IPS-20b (cell line): ENCODE results near the gene AKR1B1.

Experiments used
- H3K27ac ChIP-seq: one replicate; pipeline ENCODE4 v1.5.1; 2013; ENCODE audit warnings: low read length
- H3K27me3 ChIP-seq: 2 replicates; pipeline ENCODE4 v1.6.1; 2013; ENCODE audit warnings: mild to moderate bottlenecking, low read length, inconsistent platforms; ENCODE audit not compliant: insufficient read depth
- H3K36me3 ChIP-seq: 2 replicates; pipeline ENCODE4 v1.6.1; 2013; ENCODE audit warnings: low read depth, mild to moderate bottlenecking, inconsistent platforms, low read length, moderate library complexity; ENCODE audit not compliant: insufficient read depth
- H3K4me1 ChIP-seq: 2 replicates; pipeline ENCODE4 v1.6.1; 2013; ENCODE audit warnings: mild to moderate bottlenecking, control low read depth, inconsistent platforms, low read length, moderate library complexity; ENCODE audit not compliant: insufficient read depth
- H3K4me3 ChIP-seq: 2 replicates; pipeline ENCODE4 v1.5.1; 2013; ENCODE audit warnings: mild to moderate bottlenecking, low read length, inconsistent platforms
- H3K9ac ChIP-seq: 2 replicates; pipeline ENCODE4 v1.6.1; 2013; ENCODE audit warnings: low read depth, mild to moderate bottlenecking, inconsistent platforms, low read length, moderate library complexity
- H3K9me3 ChIP-seq: 2 replicates; pipeline ENCODE4 v1.6.1; 2013; ENCODE audit warnings: mild to moderate bottlenecking, low read depth, low read length, inconsistent platforms; ENCODE audit not compliant: insufficient read depth

AKR1B1 gene

GRCh38 chr7:134468475-134468874 is 9.6 kb upstream of the AKR1B1 start:
- Histone ChIP-seq H3K4me3 (no peak overlapping the region), H3K4me1 (no peaks in the 10 kb centered on the region), H3K9ac (no peak overlapping the region), H3K9me3 (no peaks in the 10 kb centered on the region), H3K27me3 (no peaks in the 10 kb centered on the region), H3K36me3 (no peaks in the 10 kb centered on the region), H3K27ac (no peak overlapping the region)

- H3K9ac ChIP-seq, result no peak overlapping the region
- no peaks in the 10 kb centered on the region for H3K27me3 ChIP-seq
- no peaks in the 10 kb centered on the region for H3K9me3 ChIP-seq
- no peak overlapping the region for H3K4me3 ChIP-seq
- no peaks in the 10 kb centered on the region for H3K4me1 ChIP-seq
- H3K36me3 ChIP-seq, result no peaks in the 10 kb centered on the region
- no peak overlapping the region for H3K27ac ChIP-seq
Measured at GRCh38 chr7:134468054-134468453, 9.2 kb upstream of the AKR1B1 start.

- H3K9me3 ChIP-seq, result no peaks in the 10 kb centered on the region
- no peak overlapping the region for H3K4me3 ChIP-seq
- H3K27ac ChIP-seq, result no peak overlapping the region
- H3K4me1 ChIP-seq, result no peaks in the 10 kb centered on the region
- no peak overlapping the region for H3K9ac ChIP-seq
- H3K27me3 ChIP-seq, result no peaks in the 10 kb centered on the region; the same call in 1 of the 2 replicates
- no peaks in the 10 kb centered on the region for H3K36me3 ChIP-seq
Measured at GRCh38 chr7:134465491-134465890, 6.6 kb upstream of the AKR1B1 start.

GRCh38 chr7:134464496-134464895 is 5.6 kb upstream of the AKR1B1 start:
- H3K9me3 ChIP-seq, result no peaks in the 10 kb centered on the region
- no peak overlapping the region for H3K4me3 ChIP-seq
- no peak overlapping the region for H3K9ac ChIP-seq
- H3K4me1 ChIP-seq, result no peaks in the 10 kb centered on the region
- no peak overlapping the region for H3K27ac ChIP-seq
- no peaks in the 10 kb centered on the region for H3K36me3 ChIP-seq
- H3K27me3 ChIP-seq, result peaks cover 9% of the 10 kb centered on the region

GRCh38 chr7:134463751-134464150 is 4.9 kb upstream of the AKR1B1 start:
- no peaks in the 10 kb centered on the region for H3K36me3 ChIP-seq
- H3K9me3 ChIP-seq, result no peaks in the 10 kb centered on the region
- no peak overlapping the region for H3K9ac ChIP-seq
- no peaks in the 10 kb centered on the region for H3K4me1 ChIP-seq
- peaks cover 11% of the 10 kb centered on the region for H3K27me3 ChIP-seq
- no peak overlapping the region for H3K27ac ChIP-seq
- H3K4me3 ChIP-seq, result no peak overlapping the region

GRCh38 chr7:134462337-134462925 is 3.5 kb upstream of the AKR1B1 start:
- Histone ChIP-seq H3K36me3 (peaks cover 1% of the 10 kb centered on the region; the same call in 1 of the 2 replicates), H3K9me3 (no peaks in the 10 kb centered on the region), H3K4me3 (no peak overlapping the region), H3K27ac (no peak overlapping the region), H3K27me3 (peaks cover 11% of the 10 kb centered on the region), H3K4me1 (no peaks in the 10 kb centered on the region), H3K9ac (no peak overlapping the region)

- Histone ChIP-seq H3K27ac (no peak overlapping the region), H3K36me3 (peaks cover 7% of the 10 kb centered on the region; the same call in 1 of the 2 replicates), H3K4me3 (no peak overlapping the region), H3K9ac (no peak overlapping the region), H3K4me1 (no peaks in the 10 kb centered on the region), H3K9me3 (no peaks in the 10 kb centered on the region), H3K27me3 (peaks cover 11% of the 10 kb centered on the region)
Measured at GRCh38 chr7:134461916-134462315, 3.0 kb upstream of the AKR1B1 start.

- peaks cover 11% of the 10 kb centered on the region for H3K27me3 ChIP-seq
- no peaks in the 10 kb centered on the region for H3K4me1 ChIP-seq
- no peak overlapping the region for H3K4me3 ChIP-seq
- H3K9me3 ChIP-seq, result no peaks in the 10 kb centered on the region
- no peak overlapping the region for H3K27ac ChIP-seq
- H3K9ac ChIP-seq, result no peak overlapping the region
- peaks cover 24% of the 10 kb centered on the region for H3K36me3 ChIP-seq
Measured at GRCh38 chr7:134459981-134460380, 1.1 kb upstream of the AKR1B1 start.

- H3K9ac ChIP-seq, result peak overlapping the region; percentile 84; the same call in 1 of the 2 replicates
- H3K4me1 ChIP-seq, result no peaks in the 10 kb centered on the region
- peaks cover 32% of the 10 kb centered on the region for H3K36me3 ChIP-seq
- H3K27ac ChIP-seq, result no peak overlapping the region
- H3K9me3 ChIP-seq, result no peaks in the 10 kb centered on the region
- H3K27me3 ChIP-seq, result peaks cover 11% of the 10 kb centered on the region
- H3K4me3 ChIP-seq, result peak overlapping the region; percentile 82
Measured at GRCh38 chr7:134458341-134458805, 527 bp downstream of the AKR1B1 start.

- Histone ChIP-seq H3K27ac (no peak overlapping the region), H3K9ac (no peak overlapping the region), H3K4me3 (peak overlapping the region; percentile 82; the same call in 1 of the 2 replicates)
Measured at GRCh38 chr7:134457210-134457609, 1.7 kb downstream of the AKR1B1 start.

GRCh38 chr7:134454277-134454676 is 4.6 kb downstream of the AKR1B1 start:
- no peak overlapping the region for H3K9ac ChIP-seq
- H3K27ac ChIP-seq, result no peak overlapping the region
- no peaks in the 10 kb centered on the region; the same call in 1 of the 2 replicates for H3K27me3 ChIP-seq
- H3K9me3 ChIP-seq, result no peaks in the 10 kb centered on the region
- H3K4me3 ChIP-seq, result no peak overlapping the region
- peaks cover 71% of the 10 kb centered on the region for H3K36me3 ChIP-seq
- no peaks in the 10 kb centered on the region for H3K4me1 ChIP-seq

More at GRCh38 chr7:134457210-134457609, 1.7 kb downstream of the AKR1B1 start:
- H3K4me1 ChIP-seq, result no peaks in the 10 kb centered on the region
- H3K36me3 ChIP-seq, result peaks cover 42% of the 10 kb centered on the region
- H3K27me3 ChIP-seq, result peaks cover 11% of the 10 kb centered on the region
- no peaks in the 10 kb centered on the region for H3K9me3 ChIP-seq

GRCh38 chr7:134453518-134453917 is 5.4 kb downstream of the AKR1B1 start:
- Histone ChIP-seq H3K27me3 (no peaks in the 10 kb centered on the region), H3K27ac (no peak overlapping the region), H3K9ac (no peak overlapping the region), H3K9me3 (no peaks in the 10 kb centered on the region), H3K4me3 (no peak overlapping the region), H3K36me3 (peaks cover 78% of the 10 kb centered on the region), H3K4me1 (no peaks in the 10 kb centered on the region)
